ENCODE results near the gene MSH6. TPM values are rescaled to one million over a fixed set of nuclear protein-coding genes. Genes with fewer than 3 reads are reported as not detected.

The MSH6 gene
- total RNA-seq, 2 experiments from 2014 or later = 145 to 151 TPM

GRCh38 chr2:47811668-47812067 lies 28.7 kb downstream of the MSH6 start:
- peaks cover 68% of the 10 kb centered on the region for H3K36me3 Mint-ChIP-seq (ENCODE audit: low read depth)
- ATAC-seq (no peak), DNase-seq (no peak)
- H3K9me3 Mint-ChIP-seq = no peaks in the 10 kb centered on the region
- no peak overlapping the region for H3K4me3 Mint-ChIP-seq
- intact Hi-C loops (cut with micrococcal nuclease) = no loop called here
- no peaks in the 10 kb centered on the region for H3K27me3 Mint-ChIP-seq
- ChIA-PET CTCF (no interaction called here), POLR2A (no interaction called here)
- H3K27ac Mint-ChIP-seq = peak overlapping the region; percentile 58
- peaks cover 27% of the 10 kb centered on the region for H3K4me1 Mint-ChIP-seq (ENCODE audit: low read depth)
- TF ChIP-seq CTCF (IDR thresholded peaks at IDR 0.05) = no peak

GRCh38 chr2:47815764-47816163 lies 32.8 kb downstream of the MSH6 start:
- ChIA-PET POLR2A (interaction anchor here (0.6 to 1.5 kb wide), 3 partner anchors 11 to 19 kb away, joined by 3 to 4 read pairs (median 3); no protein-coding TSS in a partner anchor), CTCF (interaction anchor here (1.2 kb wide), 1 partner anchor 8 kb away, joined by 4 read pairs; no protein-coding TSS in a partner anchor)
- H3K36me3 Mint-ChIP-seq (ENCODE audit: low read depth) = peaks cover 64% of the 10 kb centered on the region
- H3K27me3 Mint-ChIP-seq = no peaks in the 10 kb centered on the region
- H3K27ac Mint-ChIP-seq = no peak overlapping the region
- no peak for ATAC-seq
- no peak overlapping the region for H3K4me3 Mint-ChIP-seq
- no peaks in the 10 kb centered on the region for H3K9me3 Mint-ChIP-seq
- no peak for TF ChIP-seq CTCF (IDR thresholded peaks at IDR 0.05)
- no peak for DNase-seq
- intact Hi-C loops (cut with micrococcal nuclease) = no loop called here
- H3K4me1 Mint-ChIP-seq (ENCODE audit: low read depth) = peaks cover 18% of the 10 kb centered on the region

GRCh38 chr2:47818777-47819176 lies 35.8 kb downstream of the MSH6 start:
- CTCF ChIA-PET = no interaction called here
- peaks cover 51% of the 10 kb centered on the region for H3K36me3 Mint-ChIP-seq (ENCODE audit: low read depth)
- H3K4me3 Mint-ChIP-seq = no peak overlapping the region
- H3K27ac Mint-ChIP-seq = no peak overlapping the region
- peaks cover 3% of the 10 kb centered on the region for H3K4me1 Mint-ChIP-seq (ENCODE audit: low read depth)
- DNase-seq (no peak), ATAC-seq (no peak)
- H3K9me3 Mint-ChIP-seq = no peaks in the 10 kb centered on the region
- TF ChIP-seq CTCF (IDR thresholded peaks at IDR 0.05) = no peak
- no peaks in the 10 kb centered on the region for H3K27me3 Mint-ChIP-seq
- intact Hi-C loops (cut with micrococcal nuclease) = no loop called here
- POLR2A ChIA-PET = interaction anchor here (0.6 kb wide), 2 partner anchors 111 to 371 kb away, joined by 3 to 5 read pairs; no protein-coding TSS in a partner anchor

DNA sequence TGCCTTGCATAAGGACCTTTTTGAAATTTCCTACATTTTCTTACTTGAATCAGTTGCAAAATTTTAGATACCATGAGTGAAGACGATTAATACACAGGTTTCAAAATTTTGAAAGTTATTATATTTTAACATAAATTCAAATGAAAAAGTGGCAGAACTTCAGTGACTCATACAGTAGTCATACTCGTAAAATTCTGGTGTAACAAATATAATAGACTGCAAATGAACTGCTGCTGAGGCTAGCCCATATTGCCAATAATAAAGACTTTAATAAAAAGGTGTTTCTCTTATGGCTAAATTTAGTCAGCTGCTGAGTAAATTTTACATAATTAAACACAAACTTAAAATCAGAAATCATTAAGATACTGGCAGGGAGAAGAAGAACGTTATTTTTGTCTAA lies 36.9 kb downstream of the MSH6 start:
- H3K4me3 Mint-ChIP-seq = no peak overlapping the region
- no peaks in the 10 kb centered on the region for H3K9me3 Mint-ChIP-seq
- H3K27ac Mint-ChIP-seq = no peak overlapping the region
- peaks cover 45% of the 10 kb centered on the region for H3K36me3 Mint-ChIP-seq (ENCODE audit: low read depth)
- POLR2A ChIA-PET = no interaction called here
- ATAC-seq = no peak
- H3K27me3 Mint-ChIP-seq = no peaks in the 10 kb centered on the region
- no peak for DNase-seq
- H3K4me1 Mint-ChIP-seq (ENCODE audit: low read depth) = peaks cover 3% of the 10 kb centered on the region
- TF ChIP-seq CTCF (IDR thresholded peaks at IDR 0.05) = no peak
- intact Hi-C loops (cut with micrococcal nuclease) = no loop called here
- CTCF ChIA-PET = no interaction called here

- no peak overlapping the region for H3K4me3 Mint-ChIP-seq
- no peaks in the 10 kb centered on the region for H3K27me3 Mint-ChIP-seq
- no peaks in the 10 kb centered on the region for H3K9me3 Mint-ChIP-seq
- CTCF ChIA-PET = no interaction called here
- H3K27ac Mint-ChIP-seq = no peak overlapping the region
- H3K4me1 Mint-ChIP-seq (ENCODE audit: low read depth) = peaks cover 3% of the 10 kb centered on the region
- TF ChIP-seq CTCF (IDR thresholded peaks at IDR 0.05) = no peak
- POLR2A ChIA-PET = interaction anchor here (1.2 kb wide), 1 partner anchor 15 kb away, joined by 3 read pairs; no protein-coding TSS in a partner anchor
- intact Hi-C loops (cut with micrococcal nuclease) = no loop called here
- DNase-seq (no peak), ATAC-seq (no peak)
- peaks cover 31% of the 10 kb centered on the region for H3K36me3 Mint-ChIP-seq (ENCODE audit: low read depth)
Observed at GRCh38 chr2:47822518-47822917, 39.6 kb downstream of the MSH6 start.
